H9 (cell line): ENCODE measurements around the gene SSR2. TPM values are rescaled to one million over a fixed set of nuclear protein-coding genes. Genes with fewer than 3 reads are reported as not detected.

Experiments
- DNase-seq: peaks from one replicate; pipeline ENCODE4 v3.0.0-alpha.2; 2017
- H2AFZ ChIP-seq: one replicate; pipeline ENCODE4 v1.6.1; 2013; ENCODE audit warnings: mild to moderate bottlenecking, low read length, control low read depth, moderate library complexity
- H2AK5ac ChIP-seq: 2 replicates; pipeline ENCODE4 v1.6.1; 2013; ENCODE audit warnings: low read length, control low read depth, mixed read lengths; ENCODE audit not compliant: insufficient read length
- H2BK120ac ChIP-seq: one replicate; pipeline ENCODE4 v1.6.1; 2013; ENCODE audit warnings: low read depth, mild to moderate bottlenecking, low read length, control low read depth, inconsistent platforms; ENCODE audit not compliant: poor library complexity, severe bottlenecking
- H2BK12ac ChIP-seq: 2 replicates; pipeline ENCODE4 v1.6.1; 2013; ENCODE audit warnings: low read length, control low read depth, mixed read lengths, low read depth; ENCODE audit not compliant: insufficient read length
- H2BK15ac ChIP-seq: 2 replicates; pipeline ENCODE4 v1.6.1; 2013; ENCODE audit warnings: low read depth, low read length, control low read depth
- H2BK20ac ChIP-seq: one replicate; pipeline ENCODE4 v1.6.1; 2013; ENCODE audit warnings: low read depth, mild to moderate bottlenecking, low read length, control low read depth, inconsistent platforms; ENCODE audit not compliant: poor library complexity, severe bottlenecking
- H2BK5ac ChIP-seq: 2 replicates; pipeline ENCODE4 v1.6.1; 2013; ENCODE audit warnings: low read length, control low read depth, mixed read lengths; ENCODE audit not compliant: insufficient read length
- H3K14ac ChIP-seq: 2 replicates; pipeline ENCODE4 v1.6.1; 2013; ENCODE audit warnings: low read length, control low read depth; ENCODE audit not compliant: insufficient read depth
- H3K18ac ChIP-seq: 2 replicates; pipeline ENCODE4 v1.6.1; 2013; ENCODE audit warnings: low read depth, mild to moderate bottlenecking, mixed read lengths, low read length, control low read depth; ENCODE audit not compliant: insufficient read length
- H3K23ac ChIP-seq: 2 replicates; pipeline ENCODE4 v1.6.1; 2013; ENCODE audit warnings: low read length, control low read depth, mixed read lengths, low read depth; ENCODE audit not compliant: insufficient read length
- H3K23me2 ChIP-seq: 2 replicates; pipeline ENCODE4 v1.6.1; 2013; ENCODE audit warnings: low read depth, mild to moderate bottlenecking, mixed read lengths, low read length, control low read depth; ENCODE audit not compliant: insufficient read length, poor library complexity, severe bottlenecking
- H3K27ac ChIP-seq: 2 replicates; pipeline ENCODE4 v1.5.1; 2013; ENCODE audit warnings: low read length, control low read depth, mixed read lengths, low read depth; ENCODE audit not compliant: insufficient read length
- H3K27me3 ChIP-seq: 2 replicates; pipeline ENCODE4 v1.6.1; 2013; ENCODE audit warnings: low read length, control low read depth, inconsistent platforms; ENCODE audit not compliant: insufficient read depth
- H3K4ac ChIP-seq: 2 replicates; pipeline ENCODE4 v1.6.1; 2013; ENCODE audit warnings: low read depth, mild to moderate bottlenecking, control low read depth, inconsistent platforms, low read length, moderate library complexity
- H3K4me1 ChIP-seq: 2 replicates; pipeline ENCODE4 v1.6.1; 2013; ENCODE audit warnings: low read length, control low read depth, inconsistent platforms; ENCODE audit not compliant: insufficient read depth
- H3K4me2 ChIP-seq: 2 replicates; pipeline ENCODE4 v1.6.1; 2013; ENCODE audit warnings: low read length, control low read depth, mixed read lengths; ENCODE audit not compliant: insufficient read length, insufficient read depth
- H3K56ac ChIP-seq: 2 replicates; pipeline ENCODE4 v1.6.1; 2013; ENCODE audit warnings: low read depth, mild to moderate bottlenecking, mixed read lengths, low read length, control low read depth; ENCODE audit not compliant: insufficient read length
- H3K79me1 ChIP-seq: 2 replicates; pipeline ENCODE4 v1.6.1; 2013; ENCODE audit warnings: low read depth, mild to moderate bottlenecking, moderate library complexity, low read length, control low read depth, inconsistent platforms; ENCODE audit not compliant: insufficient read depth, poor library complexity, severe bottlenecking
- H3K79me2 ChIP-seq: 2 replicates; pipeline ENCODE4 v1.6.1; 2013; ENCODE audit warnings: low read length, control low read depth, inconsistent platforms; ENCODE audit not compliant: insufficient read depth
- H3K9ac ChIP-seq: 2 replicates; pipeline ENCODE4 v1.6.1; 2013; ENCODE audit warnings: low read length, control low read depth, mixed read lengths; ENCODE audit not compliant: insufficient read length; ENCODE audit errors: extremely low read depth
- H3K9me3 ChIP-seq: one replicate; pipeline ENCODE4 v1.6.1; 2013; ENCODE audit warnings: low read depth, low read length, inconsistent platforms; ENCODE audit not compliant: control insufficient read depth
- H3T11ph ChIP-seq: one replicate; pipeline ENCODE4 v1.6.1; 2013; ENCODE audit warnings: mild to moderate bottlenecking, low read length, control low read depth, inconsistent platforms
- H4K20me1 ChIP-seq: one replicate; pipeline ENCODE4 v1.6.1; 2013; ENCODE audit not compliant: control insufficient read depth, insufficient read length, insufficient read depth
- H4K5ac ChIP-seq: 2 replicates; pipeline ENCODE4 v1.6.1; 2013; ENCODE audit warnings: low read depth, mild to moderate bottlenecking, mixed read lengths, low read length, control low read depth; ENCODE audit not compliant: insufficient read length
- H4K8ac ChIP-seq: replicated peaks from 2 replicates; pipeline ENCODE4 v1.6.1; 2013; ENCODE audit warnings: low read length, control low read depth, mixed read lengths, low read depth; ENCODE audit not compliant: insufficient read length
- H4K91ac ChIP-seq: 2 replicates; pipeline ENCODE4 v1.6.1; 2013; ENCODE audit warnings: low read depth, mild to moderate bottlenecking, moderate library complexity, mixed read lengths, low read length, control low read depth; ENCODE audit not compliant: insufficient read length
- H3K27ac Mint-ChIP-seq, 3 experiments: 2 replicates in 2 of 3; 3 replicates in 1 of 3; pipeline ENCODE4 v1.8.0; 2020 to 2021; ENCODE audit warnings: mixed read lengths in 3 of 3, mild to moderate bottlenecking in 1 of 3, moderate library complexity in 1 of 3
- H3K27me3 Mint-ChIP-seq: 2 replicates; pipeline ENCODE4 v1.8.0; 2021; ENCODE audit warnings: low read depth, mild to moderate bottlenecking, moderate library complexity, mixed read lengths
- H3K36me3 Mint-ChIP-seq, 3 experiments: 2 replicates in 2 of 3; 3 replicates in 1 of 3; pipeline ENCODE4 v1.8.0; 2020 to 2021; ENCODE audit warnings: low read depth in 3 of 3, mixed read lengths in 3 of 3; ENCODE audit not compliant: insufficient read depth in 1 of 3
- H3K4me1 Mint-ChIP-seq, 2 experiments: 2 replicates each; pipeline ENCODE4 v1.8.0; 2020; ENCODE audit warnings: mixed read lengths in 2 of 2
- H3K4me3 Mint-ChIP-seq, 2 experiments: 2 replicates in 1 of 2; 3 replicates in 1 of 2; pipeline ENCODE4 v1.8.0; 2020 to 2021; ENCODE audit warnings: mild to moderate bottlenecking in 2 of 2, mixed read lengths in 2 of 2, moderate library complexity in 1 of 2
- H3K9me3 Mint-ChIP-seq, 2 experiments: 2 replicates in 1 of 2; 3 replicates in 1 of 2; pipeline ENCODE4 v1.8.0; 2020; ENCODE audit warnings: mild to moderate bottlenecking in 2 of 2, mixed read lengths in 2 of 2, moderate library complexity in 1 of 2
- CTCF ChIP-seq: fragments of 200-600 bp; sonication (generic); conservative IDR thresholded peaks from 3 replicates; pipeline ENCODE4 v1.8.0; 2021; ENCODE audit warnings: antibody characterized with exemption, mild to moderate bottlenecking
- WGBS: extraction: QIAGEN DNeasy Blood & Tissue Kit; methylation state at CpG from one replicate; pipeline ENCODE4 v1.1.7; 2013; ENCODE audit warnings: missing lambda C conversion rate, low lambda C conversion rate, mixed read lengths; ENCODE audit not compliant: insufficient read length; ENCODE audit errors: extremely low coverage; 5-methylcytosine and 5-hydroxymethylcytosine counted together
- total RNA-seq: library from RNA; stranded (reverse); gene quantifications from 2 replicates; pipeline ENCODE4 v1.2.1, GENCODE V29; 2021

SSR2 gene
- total RNA-seq, 1 experiment from 2014 or later, result 170 TPM

- H2BK15ac ChIP-seq, result no peak overlapping the region
- no peaks in the 10 kb centered on the region for H4K20me1 ChIP-seq
- H3K4me2 ChIP-seq, result no peak overlapping the region
- no peaks in the 10 kb centered on the region for H3K4me1 ChIP-seq
- H3K9ac ChIP-seq, result no peak overlapping the region
- H3K27ac Mint-ChIP-seq, result no peak overlapping the region
- H3K9me3 ChIP-seq, result no peaks in the 10 kb centered on the region
- no peak overlapping the region for H3K4ac ChIP-seq
- H3K27ac ChIP-seq, result no peak overlapping the region
- no peak overlapping the region for H3K4me3 Mint-ChIP-seq
- no CpG with 5 or more reads among the region's 2 CpGs for WGBS
- H3K56ac ChIP-seq, result no peak overlapping the region
- H3K27me3 Mint-ChIP-seq, result peaks cover 1% of the 10 kb centered on the region
- no peak overlapping the region for H3T11ph ChIP-seq
- H2AK5ac ChIP-seq, result no peak overlapping the region
- no peak overlapping the region for H2AFZ ChIP-seq
- no peak overlapping the region for H3K14ac ChIP-seq
- no peaks in the 10 kb centered on the region for H3K27me3 ChIP-seq
- no peak for DNase-seq
- no peaks in the 10 kb centered on the region for H3K79me1 ChIP-seq
- peaks cover 4 to 17% (median 13%) of the 10 kb centered on the region in 3 experiments; a peak in 6 of 7 replicates for H3K36me3 Mint-ChIP-seq
- no peak for TF ChIP-seq CTCF
- H3K4me1 Mint-ChIP-seq, result peaks cover 38 to 57% of the 10 kb centered on the region in 2 experiments
- H3K23me2 ChIP-seq, result peaks cover 4% of the 10 kb centered on the region
- H2BK12ac ChIP-seq, result no peak overlapping the region
- no peak overlapping the region for H2BK20ac ChIP-seq
- no peak overlapping the region for H3K23ac ChIP-seq
- no peak overlapping the region for H4K91ac ChIP-seq
- no peak overlapping the region for H3K18ac ChIP-seq
- H2BK5ac ChIP-seq, result no peak overlapping the region
- no peak overlapping the region for H4K8ac ChIP-seq
- no peaks in the 10 kb centered on the region for H3K79me2 ChIP-seq
- no peaks in the 10 kb centered on the region; a peak in 1 of 5 replicates for H3K9me3 Mint-ChIP-seq
- H2BK120ac ChIP-seq, result no peak overlapping the region
- no peak overlapping the region for H4K5ac ChIP-seq
These were observed 43.9 kb upstream of the SSR2 start for GRCh38 chr1:156064615-156065014.
